Stimulated activated memory B cell treated with anti-CD40 and anti-IgM and Interleukin-4, amounts not matched to agents 10 μg/mL and 1 μg/mL and 100 μg/mL, for 72 hours (primary cell): ENCODE results near the gene HAGHL.
"Not testable (repeated sequence)": the region's sequence is repeated elsewhere in the genome, so short reads cannot be mapped to it uniquely, and the experiment has no call there.

ENCODE experiments used
- ATAC-seq: fragments of 150-1000 bp; cut with Tn5 transposase; 2 replicates; pipeline ENCODE4 v1.10.0; 2021
- H3K27ac Mint-ChIP-seq: one replicate; pipeline ENCODE4 v1.8.0; 2022; ENCODE audit warnings: mild to moderate bottlenecking, mixed read lengths
- H3K27me3 Mint-ChIP-seq: one replicate; pipeline ENCODE4 v1.8.0; 2022; ENCODE audit warnings: mixed read lengths
- H3K36me3 Mint-ChIP-seq: one replicate; pipeline ENCODE4 v1.8.0; 2022; ENCODE audit warnings: mixed read lengths
- H3K4me1 Mint-ChIP-seq: one replicate; pipeline ENCODE4 v1.8.0; 2022; ENCODE audit warnings: mixed read lengths
- H3K4me3 Mint-ChIP-seq: one replicate; pipeline ENCODE4 v1.8.0; 2022; ENCODE audit warnings: mild to moderate bottlenecking, moderate library complexity, mixed read lengths
- H3K9me3 Mint-ChIP-seq: one replicate; pipeline ENCODE4 v1.8.0; 2022; ENCODE audit warnings: mixed read lengths

Gene HAGHL

DNA sequence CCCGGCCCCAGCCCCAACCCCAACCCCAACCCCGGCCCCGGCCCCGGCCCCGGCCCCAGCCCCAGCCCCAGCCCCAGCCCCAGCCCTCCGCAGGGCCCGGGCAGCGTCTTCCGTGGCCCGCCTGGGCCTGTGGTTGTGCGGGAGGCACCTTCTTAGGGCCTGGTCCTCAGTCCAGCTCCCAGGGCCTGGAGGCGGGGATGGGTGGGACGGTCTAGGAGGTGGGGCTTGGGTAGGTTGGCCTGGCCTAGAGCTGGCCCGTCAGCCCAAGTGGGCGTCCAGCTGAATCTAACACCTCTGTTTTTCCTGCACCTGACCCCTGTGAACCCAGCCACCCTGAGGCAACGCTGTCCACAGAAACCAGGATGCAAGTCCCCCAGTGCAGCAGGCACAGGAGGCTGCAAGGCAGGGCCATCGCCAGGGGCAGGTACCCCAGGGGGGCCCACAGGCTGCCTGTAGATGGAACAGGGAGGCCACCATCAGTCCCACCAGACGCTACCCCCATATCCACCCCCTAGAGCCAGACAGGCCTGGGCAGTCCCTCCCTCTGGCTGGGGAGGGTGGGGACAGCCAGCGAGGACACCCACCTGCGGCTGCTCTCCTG, 42.4 kb downstream of the HAGHL start:
- Mint-ChIP-seq H3K27me3 (peaks cover 15% of the 10 kb centered on the region), H3K4me3 (no peak overlapping the region), H3K36me3 (no peaks in the 10 kb centered on the region), H3K9me3 (no peaks in the 10 kb centered on the region), H3K4me1 (no peaks in the 10 kb centered on the region), H3K27ac (no peak overlapping the region)
- ATAC-seq: no peak

DNA sequence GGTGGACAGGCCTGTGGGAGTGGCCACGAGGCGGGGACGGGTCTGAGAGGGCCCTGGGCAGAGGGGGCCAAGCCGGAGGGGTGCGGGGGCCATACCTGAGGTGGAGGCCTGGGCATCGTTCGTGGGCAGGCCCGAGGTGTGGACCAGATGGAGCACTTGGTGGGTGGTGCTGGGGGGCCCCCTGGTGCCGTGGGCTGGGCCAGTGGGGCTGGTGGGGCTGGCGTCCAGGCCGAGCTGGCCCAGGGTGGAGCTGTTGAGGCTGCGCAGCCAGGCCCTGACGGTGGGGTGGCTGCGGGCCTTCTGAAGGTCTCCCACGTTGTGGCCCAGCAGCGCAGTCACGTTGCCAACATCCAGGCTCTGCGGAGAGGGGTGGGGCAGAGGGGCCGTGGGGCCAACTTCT, 43.0 kb downstream of the HAGHL start:
- no peak overlapping the region for H3K4me3 Mint-ChIP-seq
- H3K27me3 Mint-ChIP-seq: peaks cover 15% of the 10 kb centered on the region
- H3K36me3 Mint-ChIP-seq: no peaks in the 10 kb centered on the region
- no peaks in the 10 kb centered on the region for H3K9me3 Mint-ChIP-seq
- ATAC-seq: no peak
- no peak overlapping the region for H3K27ac Mint-ChIP-seq
- no peaks in the 10 kb centered on the region for H3K4me1 Mint-ChIP-seq

GRCh38 chr16:770411-770810, 43.5 kb downstream of the HAGHL start:
- Mint-ChIP-seq H3K4me3 (no peak overlapping the region), H3K27ac (no peak overlapping the region), H3K27me3 (peaks cover 15% of the 10 kb centered on the region), H3K9me3 (no peaks in the 10 kb centered on the region), H3K36me3 (no peaks in the 10 kb centered on the region), H3K4me1 (no peaks in the 10 kb centered on the region)
- peak; percentile 11 for ATAC-seq

DNA sequence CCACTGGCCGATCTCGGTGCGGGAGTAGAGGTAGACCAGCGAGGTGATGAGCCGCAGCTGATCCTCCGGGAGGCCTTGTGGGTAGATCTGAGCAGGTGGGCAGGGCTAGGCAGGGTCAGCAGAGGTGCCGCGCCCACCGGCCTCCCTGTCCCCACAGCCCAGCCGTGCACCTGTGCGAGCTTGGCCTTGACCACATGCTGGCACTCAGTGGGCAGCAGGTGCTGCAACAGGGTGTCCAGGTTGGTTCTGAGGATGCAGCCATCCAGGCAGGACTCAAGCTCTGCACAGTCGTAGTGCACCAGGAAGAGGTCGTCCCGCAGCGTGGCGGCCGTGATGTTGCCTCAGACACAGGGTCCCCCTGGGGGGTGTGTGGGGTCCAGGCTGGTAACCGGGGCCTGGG, 46.1 kb downstream of the HAGHL start:
- no peak for ATAC-seq
- Mint-ChIP-seq H3K27ac (no peak overlapping the region), H3K27me3 (no peaks in the 10 kb centered on the region), H3K9me3 (no peaks in the 10 kb centered on the region), H3K4me3 (no peak overlapping the region), H3K4me1 (no peaks in the 10 kb centered on the region), H3K36me3 (no peaks in the 10 kb centered on the region)

DNA sequence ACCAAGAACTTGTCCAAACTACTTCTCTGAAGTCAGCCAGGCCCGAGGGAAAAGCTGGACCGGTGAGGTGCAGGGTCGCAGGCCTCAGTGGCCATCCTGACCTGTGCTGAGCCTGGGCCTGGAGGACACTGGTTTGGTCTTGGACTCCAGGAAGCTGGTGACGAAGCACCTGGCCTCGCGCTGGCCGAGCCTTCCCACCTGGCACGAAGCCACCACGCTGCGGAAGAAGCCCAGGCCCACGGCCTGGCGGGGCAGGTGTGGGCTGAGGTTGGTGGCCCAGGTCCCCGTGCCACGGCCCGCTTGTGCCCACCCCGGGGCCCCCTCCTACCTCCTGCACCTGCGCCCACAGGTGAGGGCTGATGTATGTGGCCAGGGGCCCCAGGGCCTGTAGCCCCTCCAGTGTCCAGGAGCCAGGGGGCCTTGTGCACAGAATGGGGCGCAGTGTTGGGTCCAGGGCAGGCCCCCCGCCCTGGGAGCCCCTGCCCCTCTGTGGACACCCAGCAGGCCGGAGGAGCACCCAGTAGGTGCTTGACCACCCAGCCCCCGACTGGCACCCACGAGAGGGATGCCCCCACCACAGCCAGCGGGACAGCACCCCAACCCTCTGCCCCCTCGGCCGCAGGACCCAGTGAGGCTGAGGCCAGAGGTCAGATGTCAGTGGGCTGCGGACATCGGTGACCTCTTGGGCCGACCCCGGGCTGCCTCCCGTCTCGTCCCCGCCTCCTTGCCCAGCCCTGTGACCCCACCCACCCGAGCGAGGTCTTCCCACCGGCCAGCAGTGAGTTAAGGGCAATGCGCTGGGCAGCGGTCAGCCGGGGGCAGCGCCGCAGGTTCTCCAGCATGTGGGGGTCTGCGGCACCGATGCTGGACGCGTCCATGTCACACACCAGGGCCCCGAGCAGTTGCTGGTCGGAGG, 47.4 kb downstream of the HAGHL start:
- H3K36me3 Mint-ChIP-seq: no peaks in the 10 kb centered on the region
- no peak for ATAC-seq
- H3K9me3 Mint-ChIP-seq: no peaks in the 10 kb centered on the region
- H3K27me3 Mint-ChIP-seq: no peaks in the 10 kb centered on the region
- H3K27ac Mint-ChIP-seq: no peak overlapping the region
- H3K4me3 Mint-ChIP-seq: no peak overlapping the region
- H3K4me1 Mint-ChIP-seq: no peaks in the 10 kb centered on the region

DNA sequence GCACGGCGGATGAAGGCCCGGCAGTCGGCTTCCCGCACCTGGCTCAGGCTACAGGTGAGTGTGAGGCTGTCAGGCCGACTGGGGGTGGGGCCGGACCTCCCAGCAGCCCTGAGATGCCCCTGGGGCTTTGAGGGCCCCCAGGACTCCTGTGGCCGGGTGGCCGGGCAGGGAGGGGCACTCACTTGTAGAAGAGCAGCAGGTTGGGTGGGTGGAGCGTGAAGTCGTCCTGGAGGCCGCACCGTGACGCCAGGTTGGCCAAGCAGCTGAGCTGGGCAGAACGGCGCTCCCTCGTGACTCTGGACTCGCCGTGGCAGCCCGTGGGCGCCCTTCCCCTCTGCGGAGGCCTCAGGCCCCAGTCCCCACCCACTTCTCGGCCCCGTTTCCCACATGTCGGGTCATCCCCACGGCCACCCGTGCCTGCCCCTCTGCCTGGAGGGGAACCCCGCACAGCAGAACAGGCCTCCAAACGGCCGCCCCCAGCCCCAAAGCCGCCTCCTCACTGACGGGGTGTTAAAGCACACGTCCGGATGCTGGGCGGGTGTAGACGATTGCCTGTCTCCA, 48.4 kb downstream of the HAGHL start:
- no peak overlapping the region for H3K4me3 Mint-ChIP-seq
- H3K4me1 Mint-ChIP-seq: no peaks in the 10 kb centered on the region
- H3K36me3 Mint-ChIP-seq: no peaks in the 10 kb centered on the region
- ATAC-seq: no peak
- H3K27ac Mint-ChIP-seq: no peak overlapping the region
- peaks cover 5% of the 10 kb centered on the region for H3K27me3 Mint-ChIP-seq
- no peaks in the 10 kb centered on the region for H3K9me3 Mint-ChIP-seq

DNA sequence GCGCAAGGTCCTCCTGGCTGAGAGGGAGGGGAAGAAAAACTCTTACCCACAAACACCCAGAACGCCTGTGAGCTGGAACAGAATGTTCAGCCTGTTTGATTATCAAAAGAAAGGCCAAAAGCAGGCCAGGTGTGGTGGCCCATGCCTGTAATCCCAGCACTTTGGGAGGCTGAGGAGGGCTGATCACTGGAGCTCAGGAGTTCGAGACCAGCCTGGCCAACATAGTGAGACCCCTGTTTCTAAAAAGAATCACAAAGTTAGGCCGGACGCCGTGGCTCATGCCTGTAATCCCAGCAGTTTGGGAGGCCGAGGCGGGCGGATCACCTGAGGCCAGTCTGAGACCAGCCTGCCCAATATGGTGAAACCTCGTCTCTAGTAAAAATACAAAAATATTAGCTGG, 49.4 kb downstream of the HAGHL start:
- H3K36me3 Mint-ChIP-seq, ATAC-seq, H3K27ac Mint-ChIP-seq, H3K9me3 Mint-ChIP-seq, H3K4me1 Mint-ChIP-seq, H3K4me3 Mint-ChIP-seq: not testable (repeated sequence)
- peaks cover 14% of the 10 kb centered on the region for H3K27me3 Mint-ChIP-seq

DNA sequence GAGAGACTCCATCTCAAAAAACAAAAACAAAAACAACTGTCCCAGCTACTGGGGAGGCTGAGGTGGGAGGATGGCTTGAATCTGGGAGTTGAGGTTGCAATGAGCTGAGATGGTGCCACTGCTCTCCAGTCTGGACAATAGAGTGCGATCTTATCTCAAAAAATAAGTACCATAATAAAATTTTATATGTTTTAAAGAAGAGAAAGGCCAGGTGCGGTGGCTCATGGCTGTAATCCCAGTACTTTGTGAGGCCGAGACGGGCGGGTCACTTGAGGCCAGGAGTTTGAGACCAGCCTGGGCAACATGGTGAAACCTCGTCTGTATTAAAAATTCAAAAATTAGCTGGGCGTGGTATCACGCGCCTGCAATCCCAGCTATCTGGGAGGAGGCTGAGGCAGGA, 49.9 kb downstream of the HAGHL start:
- H3K4me3 Mint-ChIP-seq: no peak overlapping the region
- no peak overlapping the region for H3K27ac Mint-ChIP-seq
- peaks cover 18% of the 10 kb centered on the region for H3K27me3 Mint-ChIP-seq
- no peak for ATAC-seq
- H3K4me1 Mint-ChIP-seq: no peaks in the 10 kb centered on the region
- no peaks in the 10 kb centered on the region for H3K36me3 Mint-ChIP-seq
- H3K9me3 Mint-ChIP-seq: no peaks in the 10 kb centered on the region

- Mint-ChIP-seq H3K4me1 (no peaks in the 10 kb centered on the region), H3K27me3 (peaks cover 27% of the 10 kb centered on the region), H3K36me3 (no peaks in the 10 kb centered on the region), H3K27ac (no peak overlapping the region), H3K9me3 (no peaks in the 10 kb centered on the region), H3K4me3 (no peak overlapping the region)
- ATAC-seq: no peak
These were observed 50.9 kb downstream of the HAGHL start for GRCh38 chr16:777826-778225.

DNA sequence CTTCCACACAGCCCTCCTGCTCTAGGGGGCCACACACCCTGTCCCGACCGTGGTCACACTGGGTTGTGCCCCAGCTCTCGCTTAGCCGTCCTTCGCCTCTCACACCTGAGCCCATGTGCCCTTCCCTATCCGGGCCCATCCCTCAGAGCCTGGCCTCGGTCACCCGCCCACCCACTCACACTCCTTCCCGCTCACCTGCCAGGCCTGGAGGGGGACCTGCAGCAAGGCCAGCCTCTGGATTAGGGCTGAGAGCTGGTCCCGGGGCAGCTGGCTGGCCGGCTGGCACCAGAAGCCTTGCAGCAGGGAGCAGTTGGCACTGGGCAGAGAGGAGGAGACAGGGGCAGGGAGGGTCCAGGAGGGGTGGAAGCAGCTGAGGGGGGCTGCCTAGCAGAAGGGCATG, 51.5 kb downstream of the HAGHL start:
- Mint-ChIP-seq H3K36me3 (no peaks in the 10 kb centered on the region), H3K27ac (no peak overlapping the region), H3K9me3 (no peaks in the 10 kb centered on the region), H3K4me3 (no peak overlapping the region), H3K4me1 (peaks cover 6% of the 10 kb centered on the region), H3K27me3 (peaks cover 33% of the 10 kb centered on the region)
- ATAC-seq: no peak

DNA sequence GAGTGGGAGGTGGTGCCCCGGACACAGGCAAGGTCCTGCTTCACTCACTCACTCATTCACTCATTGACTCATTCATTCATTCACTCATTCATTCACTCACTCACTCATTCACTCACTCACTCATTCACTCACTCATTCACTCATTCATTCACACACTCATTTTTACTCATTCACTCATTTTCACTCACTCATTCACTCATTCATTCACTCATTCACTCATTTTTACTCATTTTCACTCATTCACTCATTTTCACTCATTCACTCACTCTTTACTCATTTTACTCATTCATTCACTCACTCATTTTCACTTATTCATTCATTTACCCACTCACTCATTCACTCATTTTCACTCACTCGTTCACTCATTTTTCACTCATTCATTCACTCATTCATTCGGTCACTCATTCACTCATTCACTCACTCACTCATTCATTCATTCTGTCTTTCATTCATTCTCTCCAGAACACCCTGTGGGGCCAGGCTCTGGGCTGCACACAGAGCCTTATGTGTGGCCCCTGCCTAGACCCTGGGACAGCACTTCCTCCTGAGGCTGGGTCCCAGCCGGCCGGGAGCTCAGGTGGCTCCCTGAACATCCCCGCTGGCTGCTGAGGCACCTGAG, 52.1 kb downstream of the HAGHL start:
- Mint-ChIP-seq H3K4me1 (peaks cover 6% of the 10 kb centered on the region), H3K4me3 (no peak overlapping the region), H3K9me3 (no peaks in the 10 kb centered on the region), H3K36me3 (no peaks in the 10 kb centered on the region), H3K27me3 (peaks cover 37% of the 10 kb centered on the region), H3K27ac (no peak overlapping the region)
- ATAC-seq: no peak
